ENCODE results near the gene MRTFA. TPM values are rescaled to one million over a fixed set of nuclear protein-coding genes. Genes with fewer than 3 reads are reported as not detected.

MRTFA gene
- total and polyA plus RNA-seq, 8 donors: 13.6 to 35.3 (median 24.1) TPM

DNA sequence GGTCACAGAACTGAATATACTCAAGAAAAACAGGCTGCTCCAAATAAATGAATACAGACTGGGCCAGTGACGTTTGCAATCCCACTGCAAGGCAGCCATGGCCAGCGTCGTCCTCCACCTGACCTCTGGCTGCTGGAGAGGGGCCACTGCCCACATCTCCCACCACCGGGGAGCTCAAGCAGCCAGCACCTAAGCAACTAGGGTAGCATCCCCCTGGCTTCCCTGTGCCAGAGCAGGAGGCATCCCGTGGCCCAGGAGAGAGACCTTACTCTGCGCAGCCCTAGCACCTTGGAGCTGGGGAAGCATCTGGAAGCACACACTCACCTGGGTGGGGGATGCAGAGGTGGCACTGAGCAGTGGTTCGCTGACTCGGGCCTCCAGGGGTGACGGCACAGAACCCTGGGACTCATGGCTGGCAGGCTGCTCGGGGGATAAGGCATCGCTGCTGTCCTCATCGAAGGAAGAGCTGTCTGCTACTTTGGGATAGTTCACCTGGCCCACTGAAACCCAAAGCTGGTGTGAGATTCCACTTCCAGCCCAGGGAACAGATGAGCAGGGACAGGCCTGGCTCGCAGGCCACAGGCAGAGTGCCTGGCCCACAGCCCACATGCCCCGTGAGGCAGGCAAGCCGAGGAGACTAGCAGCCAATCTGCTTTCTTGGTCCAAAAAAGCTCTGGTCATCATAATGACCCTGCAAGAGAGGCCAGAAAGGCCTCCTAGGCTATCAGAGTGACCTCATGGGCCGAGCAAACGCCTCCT, 212.5 kb downstream of the MRTFA start:
- WGBS, 2 donors: 91 to 95% methylated on average over 17 of the region's 17 CpGs
- TF ChIP-seq, protein P1, sequence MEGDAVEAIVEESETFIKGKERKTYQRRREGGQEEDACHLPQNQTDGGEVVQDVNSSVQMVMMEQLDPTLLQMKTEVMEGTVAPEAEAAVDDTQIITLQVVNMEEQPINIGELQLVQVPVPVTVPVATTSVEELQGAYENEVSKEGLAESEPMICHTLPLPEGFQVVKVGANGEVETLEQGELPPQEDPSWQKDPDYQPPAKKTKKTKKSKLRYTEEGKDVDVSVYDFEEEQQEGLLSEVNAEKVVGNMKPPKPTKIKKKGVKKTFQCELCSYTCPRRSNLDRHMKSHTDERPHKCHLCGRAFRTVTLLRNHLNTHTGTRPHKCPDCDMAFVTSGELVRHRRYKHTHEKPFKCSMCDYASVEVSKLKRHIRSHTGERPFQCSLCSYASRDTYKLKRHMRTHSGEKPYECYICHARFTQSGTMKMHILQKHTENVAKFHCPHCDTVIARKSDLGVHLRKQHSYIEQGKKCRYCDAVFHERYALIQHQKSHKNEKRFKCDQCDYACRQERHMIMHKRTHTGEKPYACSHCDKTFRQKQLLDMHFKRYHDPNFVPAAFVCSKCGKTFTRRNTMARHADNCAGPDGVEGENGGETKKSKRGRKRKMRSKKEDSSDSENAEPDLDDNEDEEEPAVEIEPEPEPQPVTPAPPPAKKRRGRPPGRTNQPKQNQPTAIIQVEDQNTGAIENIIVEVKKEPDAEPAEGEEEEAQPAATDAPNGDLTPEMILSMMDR (IDR thresholded peaks at IDR 0.05): no peak
- peaks cover 7 to 32% (median 10%) of the 10 kb centered on the region in 3 donors for H3K36me3 ChIP-seq
- no peaks in the 10 kb centered on the region for H3K27me3 ChIP-seq
- no peaks in the 10 kb centered on the region for H3K4me1 ChIP-seq
- DNase-seq (no peak), ATAC-seq (no peak), FAIRE-seq (no peak)
- H3K9me3 ChIP-seq: no peaks in the 10 kb centered on the region
- H3K4me3 ChIP-seq: no peak overlapping the region
- no peak overlapping the region for H3K27ac ChIP-seq
- intact Hi-C loops (cut with DNase I): no loop called here

DNA sequence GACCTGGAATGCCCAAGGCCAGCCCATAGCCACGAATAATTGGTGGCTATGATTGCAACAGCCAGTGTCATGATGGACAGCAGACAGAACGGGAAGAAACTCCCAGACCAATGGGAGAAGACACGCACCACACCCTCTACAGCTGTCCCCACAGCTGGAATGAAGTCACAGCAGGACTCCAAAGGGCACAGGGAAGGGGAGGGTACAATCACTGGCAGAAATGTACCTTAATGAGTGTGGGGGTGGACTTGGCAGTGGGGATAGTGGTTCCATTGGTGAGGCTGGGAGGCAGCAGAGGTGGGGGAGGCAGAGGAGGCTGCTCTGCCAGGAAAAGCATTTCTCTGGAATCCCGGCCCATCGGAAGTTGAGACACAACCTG, 213.2 kb downstream of the MRTFA start:
- FAIRE-seq (no peak), DNase-seq (no peak), ATAC-seq (no peak)
- Histone ChIP-seq H3K27me3 (no peaks in the 10 kb centered on the region), H3K4me3 (no peak overlapping the region), H3K36me3 (peaks cover 7 to 39% (median 16%) of the 10 kb centered on the region in 3 donors), H3K4me1 (no peaks in the 10 kb centered on the region), H3K27ac (no peak overlapping the region), H3K9me3 (no peaks in the 10 kb centered on the region)
- 78 to 79% methylated on average over 5 of the region's 5 CpGs for WGBS, 2 donors
- TF ChIP-seq, protein P1 (IDR thresholded peaks at IDR 0.05): no peak
- intact Hi-C loops (cut with DNase I): no loop called here

DNA sequence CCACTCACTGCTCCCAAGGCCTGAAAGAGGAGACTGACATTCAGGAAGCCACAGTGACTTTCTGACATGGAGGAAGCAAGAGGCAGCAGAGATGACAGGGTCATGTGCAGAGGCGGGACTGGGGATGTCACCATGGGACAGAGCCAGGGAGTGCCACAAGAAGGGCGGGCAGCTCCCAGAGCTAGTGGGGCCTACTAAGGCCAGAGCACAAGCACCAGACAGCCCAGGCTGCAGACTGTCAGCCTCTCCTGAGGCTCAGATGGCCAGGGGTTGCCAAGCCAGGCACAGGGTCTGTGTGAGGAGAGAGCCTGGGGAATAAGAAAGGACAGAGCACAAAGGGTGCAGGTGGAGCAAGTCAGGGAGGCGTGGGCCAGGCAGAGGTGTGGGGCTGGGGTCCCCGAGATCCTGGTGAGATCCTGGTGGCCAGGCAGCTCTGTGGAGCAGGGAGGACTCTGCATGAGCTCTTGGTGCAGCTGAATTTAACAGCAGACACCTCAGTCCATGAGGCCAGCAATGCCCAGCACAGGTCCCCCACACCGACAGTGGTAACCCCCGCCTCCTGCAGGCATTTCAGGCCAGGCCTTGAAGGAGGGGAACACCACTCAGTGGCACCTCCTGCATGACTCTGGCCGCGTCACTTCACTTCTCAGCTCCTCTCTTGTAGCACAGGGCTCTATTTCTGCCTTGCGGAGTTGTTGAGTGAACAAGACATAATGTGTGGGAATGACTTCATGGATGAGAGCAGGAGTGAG, 213.8 kb downstream of the MRTFA start:
- intact Hi-C loops (cut with DNase I): no loop called here
- no peaks in the 10 kb centered on the region for H3K4me1 ChIP-seq
- H3K9me3 ChIP-seq: no peaks in the 10 kb centered on the region
- no peak for DNase-seq
- FAIRE-seq: no peak
- TF ChIP-seq, protein P1 (IDR thresholded peaks at IDR 0.05): no peak
- H3K27me3 ChIP-seq: no peaks in the 10 kb centered on the region
- ATAC-seq: no peak
- 95 to 98% methylated on average over 9 of the region's 9 CpGs for WGBS, 2 donors
- no peak overlapping the region for H3K27ac ChIP-seq
- H3K36me3 ChIP-seq: peaks cover 10 to 45% (median 22%) of the 10 kb centered on the region in 3 donors
- no peak overlapping the region for H3K4me3 ChIP-seq

DNA sequence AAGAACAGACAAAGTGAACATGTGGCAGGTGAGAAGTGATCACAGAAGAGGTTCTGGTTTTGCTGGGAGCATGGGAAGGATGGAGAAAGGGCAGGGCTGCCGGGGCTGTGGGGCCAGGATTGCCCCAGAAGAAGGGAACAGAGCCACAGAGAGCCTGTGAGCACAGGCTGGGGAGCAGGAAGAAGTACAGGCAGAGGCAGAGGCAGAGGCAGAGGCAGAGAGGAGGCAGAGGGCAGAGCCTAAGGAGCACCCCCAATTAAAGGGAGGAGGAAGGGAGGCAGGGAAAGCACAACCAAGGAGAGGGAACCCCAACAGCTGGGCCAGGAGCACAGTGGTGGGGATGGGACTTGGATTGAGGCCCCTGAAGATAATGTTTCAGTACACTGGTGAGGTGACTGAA, 214.6 kb downstream of the MRTFA start:
- 95 to 100% methylated on average over 1 of the region's 1 CpG for WGBS, 2 donors
- Histone ChIP-seq H3K36me3 (peaks cover 11 to 47% (median 22%) of the 10 kb centered on the region in 3 donors), H3K27me3 (no peaks in the 10 kb centered on the region), H3K9me3 (no peaks in the 10 kb centered on the region), H3K4me3 (no peak overlapping the region), H3K4me1 (no peaks in the 10 kb centered on the region), H3K27ac (no peak overlapping the region)
- no peak for DNase-seq
- TF ChIP-seq, protein P1 (IDR thresholded peaks at IDR 0.05): no peak
- ATAC-seq: no peak
- intact Hi-C loops (cut with DNase I): no loop called here
- FAIRE-seq: no peak

DNA sequence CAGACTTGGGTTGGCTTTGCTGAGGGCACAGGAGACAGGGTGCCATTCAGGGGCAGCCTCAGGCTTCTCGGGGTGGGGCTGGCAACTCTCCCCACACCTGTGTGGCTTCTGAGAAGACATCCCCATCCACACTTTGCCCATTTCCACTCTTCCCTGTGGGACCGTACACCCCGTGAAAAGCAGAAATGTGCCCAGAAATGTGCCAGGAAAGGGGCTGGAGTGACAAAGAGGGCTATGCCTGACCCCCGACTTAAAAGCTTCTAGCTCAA, 215.5 kb downstream of the MRTFA start:
- DNase-seq: no peak
- no peak overlapping the region for H3K27ac ChIP-seq
- no peaks in the 10 kb centered on the region for H3K27me3 ChIP-seq
- peaks cover 11 to 47% (median 24%) of the 10 kb centered on the region in 3 donors for H3K36me3 ChIP-seq
- WGBS, 2 donors: 90 to 95% methylated on average over 4 of the region's 4 CpGs
- intact Hi-C loops (cut with DNase I): no loop called here
- no peak for FAIRE-seq
- H3K4me3 ChIP-seq: no peak overlapping the region
- no peaks in the 10 kb centered on the region for H3K9me3 ChIP-seq
- TF ChIP-seq, protein P1 (IDR thresholded peaks at IDR 0.05): no peak
- no peak for ATAC-seq
- H3K4me1 ChIP-seq: no peaks in the 10 kb centered on the region
